SU-DHL-6 (cell line): Measurements from ENCODE around the gene SYTL5.

Source experiments
- H2AFZ ChIP-seq: fragments of 200-600 bp; sonication (generic); 2 replicates; pipeline ENCODE4 v1.6.1; 2014; ENCODE audit warnings: low read depth, mild to moderate bottlenecking, moderate library complexity, mixed read lengths, antibody characterized with exemption, low read length; ENCODE audit not compliant: severe bottlenecking
- H3F3A ChIP-seq: fragments of 200-600 bp; shearing (Covaris generic); 2 replicates; pipeline ENCODE4 v1.6.0; 2016; ENCODE audit warnings: antibody characterized with exemption, mild to moderate bottlenecking; ENCODE audit not compliant: insufficient read depth
- H3K27ac ChIP-seq: fragments of 200-600 bp; sonication (generic); 2 replicates; pipeline ENCODE4 v1.5.1; 2016; ENCODE audit warnings: low read depth, mild to moderate bottlenecking, low read length, moderate library complexity, mixed read lengths
- H3K27me3 ChIP-seq: fragments of 200-600 bp; sonication (generic), shearing (Covaris generic); 2 replicates; pipeline ENCODE4 v1.6.0; 2014; ENCODE audit warnings: mild to moderate bottlenecking, low read length
- H3K36me3 ChIP-seq: fragments of 200-600 bp; sonication (generic); 2 replicates; pipeline ENCODE4 v1.6.1; 2014; ENCODE audit warnings: mild to moderate bottlenecking, low read length, mixed read lengths
- H3K4me2 ChIP-seq: fragments of 300-600, 200-600 bp; shearing (Covaris generic), sonication (generic); 2 replicates; pipeline ENCODE4 v1.6.0; 2014; ENCODE audit warnings: low read length, low read depth, mild to moderate bottlenecking; ENCODE audit not compliant: poor library complexity, severe bottlenecking
- H3K4me3 ChIP-seq: fragments of 200-600 bp; sonication (generic); 2 replicates; pipeline ENCODE4 v1.5.1; 2014; ENCODE audit warnings: antibody characterized with exemption, low read length, mild to moderate bottlenecking, mixed read lengths; ENCODE audit not compliant: insufficient read depth, poor library complexity, severe bottlenecking
- H3K79me2 ChIP-seq: fragments of 200-600 bp; sonication (generic); 2 replicates; pipeline ENCODE4 v1.6.1; 2014; ENCODE audit warnings: mild to moderate bottlenecking, low read length, moderate library complexity; ENCODE audit not compliant: insufficient read depth
- H3K9ac ChIP-seq: fragments of 200-600 bp; sonication (generic); 2 replicates; pipeline ENCODE4 v1.7.0; 2014; ENCODE audit warnings: mild to moderate bottlenecking, low read length
- H3K9me2 ChIP-seq: fragments of 200-600 bp; sonication (generic); replicated peaks from 2 replicates; pipeline ENCODE4 v1.6.1; 2014; ENCODE audit warnings: low read length; ENCODE audit not compliant: insufficient read depth
- H3K9me3 ChIP-seq: fragments of 200-600 bp; sonication (generic); 2 replicates; pipeline ENCODE4 v1.6.1; 2014; ENCODE audit warnings: low read length, mixed read lengths; ENCODE audit not compliant: insufficient read depth
- H4K20me1 ChIP-seq: fragments of 200-600 bp; sonication (generic); 2 replicates; pipeline ENCODE4 v1.6.1; 2014; ENCODE audit warnings: low read depth, mild to moderate bottlenecking, antibody characterized with exemption, low read length, moderate library complexity, mixed read lengths
- CTCF ChIP-seq: fragments of 200-600 bp; sonication (generic); IDR thresholded peaks from one replicate; pipeline ENCODE4 v1.5.1; 2017; ENCODE audit warnings: antibody characterized with exemption, mild to moderate bottlenecking, low read length, moderate library complexity; ENCODE audit not compliant: insufficient read depth, poor library complexity, severe bottlenecking
- EZH2phosphoT487 ChIP-seq: fragments of 200-600 bp; sonication (generic), shearing (Covaris generic); conservative IDR thresholded peaks from 2 replicates; pipeline ENCODE4 v1.6.1; 2018; ENCODE audit warnings: mild to moderate bottlenecking, antibody characterized with exemption, low read length, moderate library complexity, mixed read lengths

SYTL5 gene

GRCh38 chrX:38009641-38010040 lies 3.3 kb downstream of the SYTL5 start:
- no peaks in the 10 kb centered on the region for H3F3A ChIP-seq
- H3K4me2 ChIP-seq: no peak overlapping the region
- H2AFZ ChIP-seq: no peak overlapping the region
- no peak overlapping the region for H3K4me3 ChIP-seq
- no peaks in the 10 kb centered on the region for H3K9me2 ChIP-seq
- no peaks in the 10 kb centered on the region for H3K36me3 ChIP-seq
- no peak overlapping the region for H3K9ac ChIP-seq
- no peak for TF ChIP-seq CTCF
- TF ChIP-seq EZH2phosphoT487: no peak
- no peaks in the 10 kb centered on the region for H4K20me1 ChIP-seq
- no peaks in the 10 kb centered on the region for H3K9me3 ChIP-seq
- H3K27me3 ChIP-seq: no peaks in the 10 kb centered on the region
- no peak overlapping the region for H3K27ac ChIP-seq
- H3K79me2 ChIP-seq: no peaks in the 10 kb centered on the region

GRCh38 chrX:38018766-38019425 lies 12.5 kb downstream of the SYTL5 start:
- H3K36me3 ChIP-seq: no peaks in the 10 kb centered on the region
- H3K4me2 ChIP-seq: no peak overlapping the region
- no peak overlapping the region for H2AFZ ChIP-seq
- no peaks in the 10 kb centered on the region for H3K9me3 ChIP-seq
- H3K9ac ChIP-seq: no peak overlapping the region
- no peaks in the 10 kb centered on the region for H3K79me2 ChIP-seq
- H3K4me3 ChIP-seq: no peak overlapping the region
- TF ChIP-seq CTCF (no peak), EZH2phosphoT487 (no peak)
- no peak overlapping the region for H3K27ac ChIP-seq
- H3F3A ChIP-seq: no peaks in the 10 kb centered on the region
- H4K20me1 ChIP-seq: no peaks in the 10 kb centered on the region
- no peaks in the 10 kb centered on the region for H3K9me2 ChIP-seq
- H3K27me3 ChIP-seq: no peaks in the 10 kb centered on the region

GRCh38 chrX:38028300-38028699 lies 21.9 kb downstream of the SYTL5 start:
- no peaks in the 10 kb centered on the region for H4K20me1 ChIP-seq
- no peaks in the 10 kb centered on the region for H3K27me3 ChIP-seq
- H3K9me2 ChIP-seq: no peaks in the 10 kb centered on the region
- H3K79me2 ChIP-seq: no peaks in the 10 kb centered on the region
- H3K27ac ChIP-seq: no peak overlapping the region
- no peaks in the 10 kb centered on the region for H3K36me3 ChIP-seq
- H3K9ac ChIP-seq: no peak overlapping the region
- no peaks in the 10 kb centered on the region for H3K9me3 ChIP-seq
- no peaks in the 10 kb centered on the region for H3F3A ChIP-seq
- H3K4me3 ChIP-seq: no peak overlapping the region
- no peak overlapping the region for H2AFZ ChIP-seq
- H3K4me2 ChIP-seq: no peak overlapping the region
- no peak for TF ChIP-seq EZH2phosphoT487
- no peak for TF ChIP-seq CTCF
